Fibroblast of lung (primary cell): ENCODE measurements around the gene TMCC3. TPM values are rescaled to one million over a fixed set of nuclear protein-coding genes. Genes with fewer than 3 reads are reported as not detected.

Experiments used
- DNase-seq, 2 donors: peaks; one replicate each; pipeline versions ENCODE4 v3.0.0 to v3.0.0-alpha.2; 2010; ENCODE audit warnings: low read depth in 2 of 2
- H2AFZ ChIP-seq: 2 replicates; pipeline ENCODE4 v1.5.1; 2012; ENCODE audit warnings: low read length, control low read depth, inconsistent platforms
- H3K27ac ChIP-seq: 2 replicates; pipeline ENCODE4 v1.5.1; 2011; ENCODE audit warnings: low read length, control low read depth; ENCODE audit not compliant: insufficient read depth
- H3K27me3 ChIP-seq: 2 replicates; pipeline ENCODE4 v1.5.1; 2011; ENCODE audit warnings: mild to moderate bottlenecking, low read length; ENCODE audit not compliant: control insufficient read depth, insufficient read depth
- H3K36me3 ChIP-seq: 2 replicates; pipeline ENCODE4 v1.5.1; 2011; ENCODE audit warnings: low read length; ENCODE audit not compliant: control insufficient read depth, insufficient read depth
- H3K4me1 ChIP-seq: 2 replicates; pipeline ENCODE4 v1.5.1; 2011; ENCODE audit warnings: low read length; ENCODE audit not compliant: control insufficient read depth, insufficient read depth; ENCODE audit errors: extremely low read depth
- H3K4me2 ChIP-seq: 2 replicates; pipeline ENCODE4 v1.5.1; 2011; ENCODE audit warnings: low read length, control low read depth; ENCODE audit not compliant: insufficient read depth; ENCODE audit errors: extremely low read depth
- H3K4me3 ChIP-seq, 4 experiments: fragments of 200-600 bp in 1 of 4; sonication (generic) in 1 of 4; replicated peaks in 1 of 4; 2 replicates each; pipeline ENCODE4 v1.5.1; 2011 to 2016; ENCODE audit warnings: low read length in 4 of 4, low read depth in 3 of 4, mild to moderate bottlenecking in 3 of 4, control low read depth in 2 of 4, inconsistent platforms in 1 of 4, mixed read lengths in 1 of 4; ENCODE audit not compliant: insufficient read depth in 1 of 4; ENCODE audit errors: control extremely low read depth in 1 of 4
- H3K79me2 ChIP-seq: 2 replicates; pipeline ENCODE4 v1.5.1; 2012; ENCODE audit warnings: mild to moderate bottlenecking, low read length, inconsistent platforms; ENCODE audit not compliant: control insufficient read depth, insufficient read depth
- H3K9ac ChIP-seq: 2 replicates; pipeline ENCODE4 v1.5.1; 2011; ENCODE audit warnings: mild to moderate bottlenecking, low read length, control low read depth; ENCODE audit not compliant: insufficient read depth
- H3K9me3 ChIP-seq: 2 replicates; pipeline ENCODE4 v1.5.1; 2012; ENCODE audit warnings: low read depth, low read length; ENCODE audit not compliant: control insufficient read depth, insufficient read depth
- H4K20me1 ChIP-seq: 2 replicates; pipeline ENCODE4 v1.5.1; 2011; ENCODE audit warnings: low read length; ENCODE audit not compliant: control insufficient read depth, insufficient read depth; ENCODE audit errors: extremely low read depth
- EZH2 ChIP-seq: IDR thresholded peaks from 2 replicates; pipeline ENCODE4 v1.5.1; 2012; ENCODE audit warnings: low read length, control low read depth, mild to moderate bottlenecking; ENCODE audit errors: missing control alignments
- polyA plus RNA-seq, 2 donors: library from polyadenylated mRNA; depleted of rRNA in 1 of 2; stranded (reverse) in 1 of 2; unstranded in 1 of 2; fragments of >200 nt; gene quantifications; 2 replicates each; pipeline ENCODE4 v1.2.1, GENCODE V29; 2011 to 2012; ENCODE audit warnings: missing spikeins in 1 of 2
- total RNA-seq: library from RNA; depleted of rRNA; stranded (reverse); fragments of >200 nt; gene quantifications from 2 replicates; pipeline ENCODE4 v1.2.1, GENCODE V29; 2014
- TF ChIP-seq, protein P1 (sequence below), 2 donors: IDR thresholded peaks in 1 of 2; conservative IDR thresholded peaks in 1 of 2; 1 replicate in 1 of 2; 2 replicates in 1 of 2; pipeline ENCODE4 v1.5.1; 2011 to 2012; ENCODE audit warnings: low read length in 2 of 2, control low read depth in 1 of 2, inconsistent platforms in 1 of 2, low read depth in 1 of 2, mild to moderate bottlenecking in 1 of 2

Gene TMCC3
- total and polyA plus RNA-seq, 2 donors (not counting 1 experiment from before 2014, with no cell fraction given), result 0.22 to 0.33 TPM

DNA sequence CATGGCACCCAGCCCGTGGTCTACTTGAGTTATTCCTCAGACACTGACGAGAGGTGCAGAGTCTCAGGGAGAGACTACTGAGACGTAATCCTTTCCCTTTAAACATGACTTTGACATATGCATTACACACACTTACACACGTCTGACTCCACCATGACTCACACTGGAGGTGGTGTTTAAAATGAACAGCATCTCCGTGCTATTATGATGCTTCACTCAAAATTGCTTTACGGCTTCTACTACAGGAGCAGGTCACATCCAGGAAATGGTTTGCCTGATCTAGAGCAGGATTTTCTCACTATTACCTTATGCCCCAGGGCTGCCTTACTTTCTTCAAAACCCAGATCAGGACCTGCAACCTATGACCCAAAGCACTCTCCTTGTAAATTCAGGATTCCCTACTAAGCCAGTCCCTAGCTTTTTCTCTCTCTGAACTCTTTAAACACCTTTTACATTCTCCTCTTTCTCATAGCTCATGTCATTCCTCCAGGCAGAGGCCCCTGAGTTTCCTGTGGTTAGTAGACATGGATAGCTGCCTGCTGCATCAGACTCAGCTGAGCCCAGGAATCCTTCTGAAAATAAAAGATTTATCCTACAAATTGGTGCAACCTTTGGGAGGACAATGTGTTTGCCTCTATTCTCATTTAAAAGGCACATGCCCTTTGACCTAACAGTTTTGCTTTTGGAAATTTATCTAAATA is 31.2 kb downstream of the TMCC3 start:
- Histone ChIP-seq H3K4me3 (no peak overlapping the region), H3K9ac (no peak overlapping the region), H3K79me2 (no peaks in the 10 kb centered on the region)

DNA sequence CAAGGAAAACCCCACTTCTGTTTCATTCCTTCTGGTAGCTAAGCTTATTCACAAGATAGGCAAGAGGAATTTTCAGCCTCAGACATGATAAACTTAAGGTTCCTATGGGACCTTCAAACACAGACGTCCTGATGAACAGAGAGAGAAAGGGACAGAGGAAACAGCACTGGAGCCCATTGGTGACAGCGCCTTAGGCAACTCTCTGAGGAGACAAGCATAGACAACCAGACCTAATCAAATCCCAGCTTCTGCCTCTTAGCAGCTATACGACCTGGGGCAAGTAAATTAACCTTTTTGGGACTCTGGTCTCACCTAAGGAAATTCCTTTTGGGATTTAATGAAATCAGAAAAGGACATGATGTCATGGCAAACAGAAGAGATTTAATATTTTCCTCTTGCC is 33.3 kb downstream of the TMCC3 start:
- Histone ChIP-seq H3K36me3 (no peaks in the 10 kb centered on the region), H3K9me3 (no peaks in the 10 kb centered on the region), H3K27ac (no peak overlapping the region), H3K4me2 (no peak overlapping the region), H4K20me1 (no peaks in the 10 kb centered on the region), H2AFZ (no peak overlapping the region), H3K27me3 (no peaks in the 10 kb centered on the region), H3K4me1 (peaks cover 11% of the 10 kb centered on the region), H3K9ac (no peak overlapping the region), H3K4me3 (no peak overlapping the region), H3K79me2 (no peaks in the 10 kb centered on the region)
- no peak for TF ChIP-seq EZH2
- TF ChIP-seq, protein P1, sequence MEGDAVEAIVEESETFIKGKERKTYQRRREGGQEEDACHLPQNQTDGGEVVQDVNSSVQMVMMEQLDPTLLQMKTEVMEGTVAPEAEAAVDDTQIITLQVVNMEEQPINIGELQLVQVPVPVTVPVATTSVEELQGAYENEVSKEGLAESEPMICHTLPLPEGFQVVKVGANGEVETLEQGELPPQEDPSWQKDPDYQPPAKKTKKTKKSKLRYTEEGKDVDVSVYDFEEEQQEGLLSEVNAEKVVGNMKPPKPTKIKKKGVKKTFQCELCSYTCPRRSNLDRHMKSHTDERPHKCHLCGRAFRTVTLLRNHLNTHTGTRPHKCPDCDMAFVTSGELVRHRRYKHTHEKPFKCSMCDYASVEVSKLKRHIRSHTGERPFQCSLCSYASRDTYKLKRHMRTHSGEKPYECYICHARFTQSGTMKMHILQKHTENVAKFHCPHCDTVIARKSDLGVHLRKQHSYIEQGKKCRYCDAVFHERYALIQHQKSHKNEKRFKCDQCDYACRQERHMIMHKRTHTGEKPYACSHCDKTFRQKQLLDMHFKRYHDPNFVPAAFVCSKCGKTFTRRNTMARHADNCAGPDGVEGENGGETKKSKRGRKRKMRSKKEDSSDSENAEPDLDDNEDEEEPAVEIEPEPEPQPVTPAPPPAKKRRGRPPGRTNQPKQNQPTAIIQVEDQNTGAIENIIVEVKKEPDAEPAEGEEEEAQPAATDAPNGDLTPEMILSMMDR (conservative IDR thresholded peaks at IDR 0.05 in 1 of 2, IDR thresholded peaks at IDR 0.05 in 1 of 2; ENCODE audit: low read depth in 1 of 2, low read length in 2 of 2), result no peak
- no peak for DNase-seq

More for the DNA sequence above, 31.2 kb downstream of the TMCC3 start:
- DNase-seq, result peak; percentile 91 to 92
- H3K27ac ChIP-seq, result peak overlapping the region; percentile 34
- TF ChIP-seq, protein P1 (conservative IDR thresholded peaks at IDR 0.05 in 1 of 2, IDR thresholded peaks at IDR 0.05 in 1 of 2; ENCODE audit: low read depth in 1 of 2, low read length in 2 of 2), result no peak
- no peaks in the 10 kb centered on the region for H4K20me1 ChIP-seq
- peak overlapping the region; percentile 44 for H2AFZ ChIP-seq
- H3K9me3 ChIP-seq, result no peaks in the 10 kb centered on the region
- H3K4me2 ChIP-seq, result peak overlapping the region; percentile 41
- H3K36me3 ChIP-seq, result no peaks in the 10 kb centered on the region
- H3K4me1 ChIP-seq, result peaks cover 11% of the 10 kb centered on the region
- no peaks in the 10 kb centered on the region for H3K27me3 ChIP-seq

DNA sequence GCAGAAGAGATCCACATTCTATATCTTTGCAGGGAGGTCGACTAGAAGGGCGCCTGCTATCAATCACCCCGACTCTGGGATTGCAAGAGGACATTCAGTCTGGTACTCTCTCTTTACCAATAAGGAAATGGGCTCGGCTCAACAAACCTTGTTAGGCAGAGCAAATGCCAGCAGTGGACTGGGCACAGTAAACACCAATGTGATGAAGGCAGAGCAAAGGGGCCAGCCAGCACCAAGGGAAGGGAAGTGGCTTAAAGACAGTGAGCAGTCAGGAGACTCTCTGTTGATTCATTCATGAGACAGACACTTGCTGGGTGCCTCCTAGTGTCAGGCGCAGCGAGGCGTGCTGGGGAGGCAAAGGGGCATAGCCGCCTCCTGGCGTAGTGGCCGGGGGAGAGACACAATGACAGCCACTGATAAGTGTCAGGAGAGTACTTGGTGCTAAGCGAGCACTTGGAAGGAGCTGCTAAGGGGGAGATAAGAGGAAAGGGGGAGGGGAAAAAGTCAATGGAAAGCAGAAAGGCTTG is 34.1 kb downstream of the TMCC3 start:
- TF ChIP-seq, protein P1 (conservative IDR thresholded peaks at IDR 0.05 in 1 of 2, IDR thresholded peaks at IDR 0.05 in 1 of 2; ENCODE audit: low read depth in 1 of 2, low read length in 2 of 2), result no peak
- no peak for TF ChIP-seq EZH2
- no peak overlapping the region for H3K9ac ChIP-seq
- no peaks in the 10 kb centered on the region for H3K36me3 ChIP-seq
- H4K20me1 ChIP-seq, result no peaks in the 10 kb centered on the region
- H3K27ac ChIP-seq, result no peak overlapping the region
- H3K79me2 ChIP-seq, result no peaks in the 10 kb centered on the region
- H2AFZ ChIP-seq, result no peak overlapping the region
- peak in 1 of 2 donors; percentile 21 for DNase-seq
- peak overlapping the region; percentile 34 for H3K4me2 ChIP-seq
- peak overlapping the region in 1 of 4 experiments; percentile 26 for H3K4me3 ChIP-seq
- H3K27me3 ChIP-seq, result no peaks in the 10 kb centered on the region
- H3K4me1 ChIP-seq, result peaks cover 11% of the 10 kb centered on the region
- H3K9me3 ChIP-seq, result no peaks in the 10 kb centered on the region
